KMS-11 (cell line): Measurements from ENCODE around the gene DAZAP1.

Experiments used
- H2AFZ ChIP-seq: fragments of 200-600 bp; sonication (generic); 2 replicates; pipeline ENCODE4 v1.6.1; 2016; ENCODE audit warnings: antibody characterized with exemption, mixed run types, low read depth
- H3K27ac ChIP-seq: fragments of 200-600 bp; sonication (generic); 2 replicates; pipeline ENCODE4 v1.6.1; 2016; ENCODE audit warnings: mild to moderate bottlenecking, mixed run types
- H3K27me3 ChIP-seq: fragments of 200-600 bp; sonication (generic); 2 replicates; pipeline ENCODE4 v1.6.1; 2017; ENCODE audit warnings: mild to moderate bottlenecking, low read depth, mixed run types, moderate library complexity; ENCODE audit not compliant: insufficient read depth
- H3K36me3 ChIP-seq: fragments of 200-600 bp; sonication (generic); 2 replicates; pipeline ENCODE4 v1.6.1; 2017; ENCODE audit warnings: mild to moderate bottlenecking, mixed run types; ENCODE audit not compliant: insufficient read depth
- H3K4me1 ChIP-seq: fragments of 200-600 bp; sonication (generic); 2 replicates; pipeline ENCODE4 v1.6.1; 2016; ENCODE audit warnings: mild to moderate bottlenecking, low read depth, mixed run types; ENCODE audit not compliant: poor library complexity, severe bottlenecking
- H3K4me2 ChIP-seq: fragments of 200-600 bp; sonication (generic); 2 replicates; pipeline ENCODE4 v1.7.0; 2016; ENCODE audit warnings: mild to moderate bottlenecking, mixed run types
- H3K4me3 ChIP-seq: fragments of 200-600 bp; sonication (generic); IDR thresholded peaks from 2 replicates; pipeline ENCODE4 v1.6.1; 2017; ENCODE audit warnings: low read depth, low read length, mixed read lengths; ENCODE audit not compliant: insufficient read depth
- H3K79me2 ChIP-seq: fragments of 200-600 bp; sonication (generic); 2 replicates; pipeline ENCODE4 v1.6.1; 2016; ENCODE audit warnings: low read depth, mixed run types; ENCODE audit not compliant: insufficient read depth
- H3K9ac ChIP-seq: fragments of 200-600 bp; sonication (generic); 2 replicates; pipeline ENCODE4 v1.6.1; 2016; ENCODE audit warnings: mild to moderate bottlenecking, mixed run types
- H4K20me1 ChIP-seq: fragments of 200-600 bp; sonication (generic); 2 replicates; pipeline ENCODE4 v1.6.1; 2016; ENCODE audit warnings: mild to moderate bottlenecking, mixed run types; ENCODE audit not compliant: insufficient read depth
- TF ChIP-seq, protein P1 (sequence below): fragments of 200-600 bp; sonication (generic); conservative IDR thresholded peaks from 2 replicates; pipeline ENCODE4 v1.6.1; 2017; ENCODE audit warnings: low read depth, mild to moderate bottlenecking, antibody characterized with exemption, low read length, moderate library complexity, mixed read lengths

The DAZAP1 gene

DNA sequence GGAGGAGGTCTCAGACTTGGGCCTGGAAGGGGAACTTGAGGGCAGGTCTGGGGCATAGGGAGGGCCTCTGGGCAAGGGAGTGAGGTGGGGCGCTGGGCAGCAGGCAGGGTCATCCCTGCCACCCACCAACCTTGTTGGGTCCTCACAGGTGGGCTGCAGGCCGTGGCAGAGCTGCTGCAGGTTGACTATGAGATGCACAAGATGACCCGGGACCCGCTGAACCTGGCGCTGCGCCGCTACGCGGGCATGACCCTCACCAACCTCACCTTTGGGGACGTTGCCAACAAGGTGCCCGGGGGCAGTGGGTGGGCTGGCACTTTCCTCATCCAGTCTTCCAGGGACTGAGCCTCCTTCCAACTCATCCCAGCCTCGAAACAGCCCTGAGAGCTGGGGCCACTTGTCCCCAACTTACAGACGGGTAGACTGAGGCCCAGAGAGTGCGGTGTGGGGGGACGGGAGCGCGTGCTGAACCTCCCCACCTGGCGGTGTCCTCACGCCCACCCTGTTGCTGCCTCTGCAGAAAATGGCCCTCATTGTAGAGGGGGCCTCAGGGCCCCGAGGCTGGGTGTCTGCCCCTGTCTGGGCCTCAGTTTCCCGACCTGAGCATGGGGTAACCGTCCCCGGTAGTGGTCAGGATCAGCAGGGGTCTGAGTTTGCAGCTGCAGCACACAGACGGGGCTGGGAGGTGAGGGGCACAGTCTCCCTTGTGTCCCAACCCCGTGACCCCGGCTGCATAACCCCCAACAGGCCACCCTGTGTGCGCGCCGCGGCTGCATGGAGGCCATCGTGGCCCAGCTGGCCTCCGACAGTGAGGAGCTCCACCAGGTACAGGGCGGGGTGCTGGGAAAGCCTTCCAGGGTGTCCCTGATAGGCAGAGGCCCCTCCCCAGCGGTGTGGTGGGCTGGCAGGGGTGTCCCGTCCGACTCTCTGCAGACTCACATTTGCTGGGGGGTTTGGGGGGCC, 52.9 kb downstream of the DAZAP1 start:
- no peaks in the 10 kb centered on the region for H3K36me3 ChIP-seq
- H3K27ac ChIP-seq = no peak overlapping the region
- TF ChIP-seq, protein P1, sequence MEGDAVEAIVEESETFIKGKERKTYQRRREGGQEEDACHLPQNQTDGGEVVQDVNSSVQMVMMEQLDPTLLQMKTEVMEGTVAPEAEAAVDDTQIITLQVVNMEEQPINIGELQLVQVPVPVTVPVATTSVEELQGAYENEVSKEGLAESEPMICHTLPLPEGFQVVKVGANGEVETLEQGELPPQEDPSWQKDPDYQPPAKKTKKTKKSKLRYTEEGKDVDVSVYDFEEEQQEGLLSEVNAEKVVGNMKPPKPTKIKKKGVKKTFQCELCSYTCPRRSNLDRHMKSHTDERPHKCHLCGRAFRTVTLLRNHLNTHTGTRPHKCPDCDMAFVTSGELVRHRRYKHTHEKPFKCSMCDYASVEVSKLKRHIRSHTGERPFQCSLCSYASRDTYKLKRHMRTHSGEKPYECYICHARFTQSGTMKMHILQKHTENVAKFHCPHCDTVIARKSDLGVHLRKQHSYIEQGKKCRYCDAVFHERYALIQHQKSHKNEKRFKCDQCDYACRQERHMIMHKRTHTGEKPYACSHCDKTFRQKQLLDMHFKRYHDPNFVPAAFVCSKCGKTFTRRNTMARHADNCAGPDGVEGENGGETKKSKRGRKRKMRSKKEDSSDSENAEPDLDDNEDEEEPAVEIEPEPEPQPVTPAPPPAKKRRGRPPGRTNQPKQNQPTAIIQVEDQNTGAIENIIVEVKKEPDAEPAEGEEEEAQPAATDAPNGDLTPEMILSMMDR = no peak
- no peaks in the 10 kb centered on the region for H4K20me1 ChIP-seq
- no peak overlapping the region for H3K4me3 ChIP-seq
- H3K27me3 ChIP-seq = peaks cover 49% of the 10 kb centered on the region
- no peak overlapping the region for H2AFZ ChIP-seq
- H3K4me2 ChIP-seq = no peak overlapping the region
- H3K4me1 ChIP-seq = peaks cover 3% of the 10 kb centered on the region
- H3K9ac ChIP-seq = no peak overlapping the region
- no peaks in the 10 kb centered on the region for H3K79me2 ChIP-seq

DNA sequence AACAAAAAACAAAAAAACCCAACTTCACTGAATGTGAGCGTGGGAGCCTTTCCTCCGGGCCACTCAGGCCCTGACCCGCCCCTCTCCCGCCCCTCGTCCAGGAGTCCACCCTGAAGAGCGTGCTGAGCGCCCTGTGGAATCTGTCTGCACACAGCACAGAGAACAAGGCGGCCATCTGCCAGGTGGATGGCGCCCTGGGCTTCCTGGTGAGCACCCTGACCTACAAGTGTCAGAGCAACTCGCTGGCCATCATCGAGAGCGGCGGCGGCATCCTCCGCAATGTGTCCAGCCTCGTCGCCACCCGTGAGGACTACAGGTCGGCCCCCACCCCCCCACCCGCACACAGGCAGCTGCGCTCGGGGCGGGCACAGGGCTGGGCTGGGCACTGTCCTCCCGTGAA, 54.5 kb downstream of the DAZAP1 start:
- H2AFZ ChIP-seq = no peak overlapping the region
- no peak overlapping the region for H3K27ac ChIP-seq
- H4K20me1 ChIP-seq = no peaks in the 10 kb centered on the region
- H3K4me3 ChIP-seq = no peak overlapping the region
- no peaks in the 10 kb centered on the region for H3K4me1 ChIP-seq
- TF ChIP-seq, protein P1 = no peak
- no peak overlapping the region for H3K4me2 ChIP-seq
- peaks cover 43% of the 10 kb centered on the region for H3K27me3 ChIP-seq
- H3K36me3 ChIP-seq = no peaks in the 10 kb centered on the region
- no peak overlapping the region for H3K9ac ChIP-seq
- no peaks in the 10 kb centered on the region for H3K79me2 ChIP-seq

DNA sequence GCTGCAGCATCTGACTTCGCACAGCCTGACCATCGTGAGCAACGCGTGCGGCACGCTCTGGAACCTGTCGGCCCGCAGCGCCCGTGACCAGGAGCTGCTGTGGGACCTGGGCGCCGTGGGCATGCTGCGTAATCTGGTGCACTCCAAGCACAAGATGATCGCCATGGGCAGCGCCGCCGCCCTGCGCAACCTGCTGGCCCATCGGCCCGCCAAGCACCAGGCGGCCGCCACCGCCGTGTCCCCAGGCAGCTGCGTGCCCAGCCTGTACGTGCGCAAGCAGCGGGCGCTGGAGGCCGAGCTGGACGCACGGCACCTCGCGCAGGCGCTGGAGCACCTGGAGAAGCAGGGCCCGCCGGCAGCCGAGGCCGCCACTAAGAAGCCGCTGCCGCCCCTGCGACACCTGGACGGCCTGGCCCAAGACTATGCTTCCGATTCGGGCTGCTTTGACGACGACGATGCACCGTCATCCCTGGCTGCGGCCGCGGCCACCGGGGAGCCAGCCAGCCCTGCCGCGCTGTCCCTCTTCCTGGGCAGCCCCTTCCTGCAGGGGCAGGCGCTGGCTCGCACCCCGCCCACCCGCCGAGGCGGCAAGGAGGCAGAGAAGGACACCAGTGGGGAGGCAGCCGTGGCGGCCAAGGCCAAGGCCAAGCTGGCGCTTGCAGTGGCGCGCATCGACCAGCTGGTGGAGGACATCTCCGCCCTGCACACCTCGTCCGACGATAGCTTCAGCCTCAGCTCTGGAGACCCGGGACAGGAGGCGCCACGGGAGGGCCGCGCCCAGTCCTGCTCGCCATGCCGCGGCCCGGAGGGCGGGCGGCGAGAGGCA, 58.0 kb downstream of the DAZAP1 start:
- no peaks in the 10 kb centered on the region for H3K79me2 ChIP-seq
- no peak overlapping the region for H3K9ac ChIP-seq
- no peaks in the 10 kb centered on the region for H3K36me3 ChIP-seq
- H2AFZ ChIP-seq = no peak overlapping the region
- H3K27ac ChIP-seq = no peak overlapping the region
- H4K20me1 ChIP-seq = no peaks in the 10 kb centered on the region
- H3K27me3 ChIP-seq = peaks cover 11% of the 10 kb centered on the region
- H3K4me1 ChIP-seq = no peaks in the 10 kb centered on the region
- no peak overlapping the region for H3K4me2 ChIP-seq
- H3K4me3 ChIP-seq = no peak overlapping the region
- TF ChIP-seq, protein P1 = no peak

DNA sequence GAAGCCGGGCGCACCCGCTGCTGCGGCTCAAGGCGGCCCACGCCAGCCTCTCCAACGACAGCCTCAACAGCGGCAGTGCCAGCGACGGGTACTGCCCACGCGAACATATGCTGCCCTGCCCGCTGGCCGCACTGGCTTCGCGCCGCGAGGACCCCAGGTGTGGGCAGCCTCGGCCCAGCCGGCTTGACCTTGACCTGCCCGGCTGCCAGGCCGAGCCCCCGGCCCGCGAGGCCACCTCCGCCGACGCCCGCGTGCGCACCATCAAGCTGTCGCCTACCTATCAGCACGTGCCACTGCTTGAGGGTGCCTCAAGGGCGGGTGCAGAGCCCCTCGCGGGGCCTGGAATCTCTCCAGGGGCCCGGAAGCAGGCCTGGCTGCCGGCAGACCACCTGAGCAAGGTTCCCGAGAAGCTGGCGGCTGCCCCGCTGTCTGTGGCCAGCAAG, 58.7 kb downstream of the DAZAP1 start:
- Histone ChIP-seq H3K4me2 (no peak overlapping the region), H3K4me3 (no peak overlapping the region), H3K36me3 (no peaks in the 10 kb centered on the region), H3K4me1 (peaks cover 5% of the 10 kb centered on the region), H3K79me2 (no peaks in the 10 kb centered on the region), H4K20me1 (no peaks in the 10 kb centered on the region), H2AFZ (no peak overlapping the region), H3K9ac (no peak overlapping the region), H3K27ac (no peak overlapping the region), H3K27me3 (peaks cover 5% of the 10 kb centered on the region)
- TF ChIP-seq, protein P1 = no peak
